GM18861 (cell line): ENCODE measurements around the gene VRK1.

Experiments
- ATAC-seq: cut with Tn5 transposase; IDR thresholded peaks from one replicate; pipeline ENCODE4 v1.9.1; 2021; ENCODE audit not compliant: unreplicated experiment

The VRK1 gene

GRCh38 chr14:96916751-96917150, 119.6 kb downstream of the VRK1 start:
- no peak for ATAC-seq

GRCh38 chr14:96917442-96917963, 120.3 kb downstream of the VRK1 start:
- ATAC-seq, result no peak

GRCh38 chr14:96920023-96920422, 122.8 kb downstream of the VRK1 start:
- no peak for ATAC-seq

- ATAC-seq, result no peak
Observed at GRCh38 chr14:96920820-96921219, 123.6 kb downstream of the VRK1 start.

- no peak for ATAC-seq
Observed at GRCh38 chr14:96922986-96923385, 125.8 kb downstream of the VRK1 start.

- ATAC-seq, result no peak
Observed at GRCh38 chr14:96925422-96925821, 128.2 kb downstream of the VRK1 start.

GRCh38 chr14:96926001-96926400, 128.8 kb downstream of the VRK1 start:
- ATAC-seq, result peak; percentile 54

- no peak for ATAC-seq
Observed at GRCh38 chr14:96928779-96929380, 131.7 kb downstream of the VRK1 start.

GRCh38 chr14:96929950-96930349, 132.8 kb downstream of the VRK1 start:
- no peak for ATAC-seq

- no peak for ATAC-seq
Observed at GRCh38 chr14:96930526-96930925, 133.3 kb downstream of the VRK1 start.
